Activated CD8-positive, alpha-beta memory T cell treated with anti-CD3 and anti-CD28 coated beads for 4 hours (primary cell): Measurements from ENCODE around the gene HNF4A.

Experiments
- DNase-seq, 2 donors: peaks; one replicate each; pipeline ENCODE4 v3.0.0-alpha.2; 2020; ENCODE audit warnings: low read depth in 2 of 2

HNF4A gene

DNA sequence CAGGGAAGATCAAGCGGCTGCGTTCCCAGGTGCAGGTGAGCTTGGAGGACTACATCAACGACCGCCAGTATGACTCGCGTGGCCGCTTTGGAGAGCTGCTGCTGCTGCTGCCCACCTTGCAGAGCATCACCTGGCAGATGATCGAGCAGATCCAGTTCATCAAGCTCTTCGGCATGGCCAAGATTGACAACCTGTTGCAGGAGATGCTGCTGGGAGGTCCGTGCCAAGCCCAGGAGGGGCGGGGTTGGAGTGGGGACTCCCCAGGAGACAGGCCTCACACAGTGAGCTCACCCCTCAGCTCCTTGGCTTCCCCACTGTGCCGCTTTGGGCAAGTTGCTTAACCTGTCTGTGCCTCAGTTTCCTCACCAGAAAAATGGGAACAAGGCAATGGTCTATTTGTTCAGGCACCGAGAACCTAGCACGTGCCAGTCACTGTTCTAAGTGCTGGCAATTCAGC, 68.6 kb downstream of the HNF4A start:
- no peak for DNase-seq

DNA sequence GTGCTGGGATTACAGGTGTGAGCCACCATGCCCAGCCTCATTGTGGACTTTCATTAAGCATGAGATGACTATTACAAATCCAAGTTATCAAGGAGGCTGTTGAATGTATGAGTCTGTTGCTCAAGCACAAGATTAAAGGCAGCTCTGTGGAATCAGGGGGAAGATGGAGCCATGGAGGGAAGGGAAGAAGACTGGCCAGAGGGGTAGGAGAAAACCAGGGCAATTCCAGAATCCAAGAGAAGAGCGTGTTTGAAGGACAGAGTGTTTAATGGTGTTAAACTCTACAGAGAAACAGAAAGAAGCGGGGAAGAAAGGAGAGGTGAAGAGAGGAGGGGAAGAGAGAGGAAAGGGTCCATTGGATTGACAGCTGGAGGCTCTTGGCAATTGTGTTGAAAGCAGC, 70.4 kb downstream of the HNF4A start:
- no peak for DNase-seq

DNA sequence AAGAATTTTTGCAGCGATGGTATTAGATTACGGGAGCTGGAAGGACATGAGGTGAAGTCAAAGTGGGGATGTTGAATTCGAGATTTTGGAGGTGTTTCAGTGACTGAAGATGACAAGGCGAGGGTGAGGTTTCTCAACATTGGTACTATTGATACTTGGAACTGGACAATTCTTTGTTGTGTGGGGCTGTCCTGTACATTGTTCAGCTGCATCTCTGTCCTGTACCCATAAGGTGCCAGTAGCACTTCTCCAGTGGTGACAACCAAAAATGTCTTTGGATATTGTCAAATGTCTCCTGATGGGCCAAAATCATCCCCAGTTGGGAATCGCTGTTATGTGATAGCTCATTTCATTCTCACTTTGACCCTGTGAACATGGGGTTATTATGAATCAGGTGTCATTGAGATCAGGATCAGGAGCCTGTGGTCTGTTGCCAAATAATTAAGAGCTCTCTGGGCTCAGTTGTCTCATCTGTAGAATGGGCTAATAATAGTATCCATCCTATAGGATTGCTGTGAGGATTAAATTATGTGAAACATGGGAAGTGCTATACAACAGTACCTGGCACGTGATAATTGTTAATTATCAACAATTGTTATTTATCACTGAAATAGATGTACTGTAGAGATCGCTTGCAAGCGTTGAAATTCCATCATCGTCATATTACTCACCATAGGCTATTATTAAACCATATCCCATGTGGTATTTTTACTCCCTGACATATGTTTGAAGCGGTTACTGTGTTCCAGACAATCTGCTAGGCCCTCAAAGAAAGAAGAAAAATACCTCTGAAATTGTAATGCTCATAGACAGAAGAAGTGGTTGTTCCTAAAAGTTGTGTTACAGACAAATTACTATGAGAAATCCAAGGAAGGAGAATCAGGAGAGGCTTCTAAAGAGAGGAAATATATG, 71.6 kb downstream of the HNF4A start:
- no peak for DNase-seq

DNA sequence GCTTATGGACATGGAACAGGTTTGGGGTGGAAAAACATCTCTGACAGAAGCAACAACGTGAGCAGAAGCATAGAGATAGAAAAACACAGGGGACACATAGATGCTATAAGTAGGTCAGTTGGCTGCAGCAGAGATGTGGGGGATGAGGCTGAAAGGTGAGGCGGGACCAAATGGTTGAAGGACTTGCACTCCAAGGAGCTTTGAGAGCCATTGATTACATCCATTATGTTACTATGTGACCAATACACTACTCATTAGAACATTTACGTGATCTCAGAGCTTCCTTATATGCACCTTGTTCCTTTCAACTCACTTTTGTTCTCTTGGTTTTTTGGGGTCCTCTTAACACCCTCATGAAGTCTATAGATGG, 72.3 kb downstream of the HNF4A start:
- no peak for DNase-seq

DNA sequence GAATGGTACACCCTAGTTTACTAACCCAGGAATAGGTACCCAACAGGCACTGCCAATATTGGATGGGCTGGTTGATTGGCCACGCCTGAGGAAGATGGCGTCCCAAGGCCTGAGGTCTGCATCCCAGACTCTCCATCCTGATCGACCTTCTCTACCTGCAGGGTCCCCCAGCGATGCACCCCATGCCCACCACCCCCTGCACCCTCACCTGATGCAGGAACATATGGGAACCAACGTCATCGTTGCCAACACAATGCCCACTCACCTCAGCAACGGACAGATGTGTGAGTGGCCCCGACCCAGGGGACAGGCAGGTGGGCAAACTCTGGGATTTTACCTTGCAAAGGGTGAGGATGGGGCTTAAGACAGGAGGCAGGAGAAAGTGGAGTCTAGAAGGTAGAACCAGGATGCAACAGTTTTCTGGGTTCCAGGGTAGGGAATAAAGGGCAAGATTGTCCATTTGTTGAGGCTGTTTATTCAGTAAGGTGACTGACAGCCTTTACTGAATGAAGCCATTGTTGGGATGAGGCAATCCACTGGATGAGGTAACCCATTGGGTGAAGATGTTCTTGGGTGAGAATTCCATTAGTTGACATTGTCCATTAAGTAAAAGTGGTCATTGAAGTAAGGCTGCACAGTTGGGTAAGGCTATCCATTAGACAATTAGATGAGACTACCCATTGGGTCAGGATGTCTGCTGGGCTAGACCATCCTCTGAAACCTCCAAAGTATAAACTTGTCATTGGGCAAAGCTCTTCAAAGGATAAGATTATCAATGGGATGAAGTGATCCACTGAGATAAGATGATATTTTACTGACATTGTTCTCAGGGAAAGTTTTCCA, 72.9 kb downstream of the HNF4A start:
- no peak for DNase-seq

DNA sequence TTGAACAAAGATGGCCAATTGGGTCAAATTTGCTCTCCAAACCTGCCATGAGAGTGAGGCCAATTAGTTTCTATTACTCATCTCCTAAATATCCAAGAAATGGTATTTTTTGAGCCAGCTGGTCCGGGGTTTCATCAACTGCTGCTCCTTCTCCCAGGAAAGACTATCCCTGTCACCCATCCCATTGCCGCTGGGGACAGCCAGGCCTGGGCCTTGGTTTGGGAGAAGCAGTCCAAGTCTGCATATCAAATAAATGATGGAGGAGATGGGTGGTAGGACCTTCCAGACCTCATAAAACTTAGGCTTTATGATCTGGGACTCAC, 73.5 kb downstream of the HNF4A start:
- no peak for DNase-seq

DNA sequence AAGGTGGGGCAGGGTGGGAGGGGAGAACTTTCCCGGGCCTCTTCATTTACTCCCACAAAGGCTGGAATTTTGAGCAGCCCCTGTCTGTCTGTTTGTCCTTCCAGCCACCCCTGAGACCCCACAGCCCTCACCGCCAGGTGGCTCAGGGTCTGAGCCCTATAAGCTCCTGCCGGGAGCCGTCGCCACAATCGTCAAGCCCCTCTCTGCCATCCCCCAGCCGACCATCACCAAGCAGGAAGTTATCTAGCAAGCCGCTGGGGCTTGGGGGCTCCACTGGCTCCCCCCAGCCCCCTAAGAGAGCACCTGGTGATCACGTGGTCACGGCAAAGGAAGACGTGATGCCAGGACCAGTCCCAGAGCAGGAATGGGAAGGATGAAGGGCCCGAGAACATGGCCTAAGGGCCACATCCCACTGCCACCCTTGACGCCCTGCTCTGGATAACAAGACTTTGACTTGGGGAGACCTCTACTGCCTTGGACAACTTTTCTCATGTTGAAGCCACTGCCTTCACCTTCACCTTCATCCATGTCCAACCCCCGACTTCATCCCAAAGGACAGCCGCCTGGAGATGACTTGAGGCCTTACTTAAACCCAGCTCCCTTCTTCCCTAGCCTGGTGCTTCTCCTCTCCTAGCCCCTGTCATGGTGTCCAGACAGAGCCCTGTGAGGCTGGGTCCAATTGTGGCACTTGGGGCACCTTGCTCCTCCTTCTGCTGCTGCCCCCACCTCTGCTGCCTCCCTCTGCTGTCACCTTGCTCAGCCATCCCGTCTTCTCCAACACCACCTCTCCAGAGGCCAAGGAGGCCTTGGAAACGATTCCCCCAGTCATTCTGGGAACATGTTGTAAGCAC, 74.1 kb downstream of the HNF4A start:
- DNase-seq, result no peak

DNA sequence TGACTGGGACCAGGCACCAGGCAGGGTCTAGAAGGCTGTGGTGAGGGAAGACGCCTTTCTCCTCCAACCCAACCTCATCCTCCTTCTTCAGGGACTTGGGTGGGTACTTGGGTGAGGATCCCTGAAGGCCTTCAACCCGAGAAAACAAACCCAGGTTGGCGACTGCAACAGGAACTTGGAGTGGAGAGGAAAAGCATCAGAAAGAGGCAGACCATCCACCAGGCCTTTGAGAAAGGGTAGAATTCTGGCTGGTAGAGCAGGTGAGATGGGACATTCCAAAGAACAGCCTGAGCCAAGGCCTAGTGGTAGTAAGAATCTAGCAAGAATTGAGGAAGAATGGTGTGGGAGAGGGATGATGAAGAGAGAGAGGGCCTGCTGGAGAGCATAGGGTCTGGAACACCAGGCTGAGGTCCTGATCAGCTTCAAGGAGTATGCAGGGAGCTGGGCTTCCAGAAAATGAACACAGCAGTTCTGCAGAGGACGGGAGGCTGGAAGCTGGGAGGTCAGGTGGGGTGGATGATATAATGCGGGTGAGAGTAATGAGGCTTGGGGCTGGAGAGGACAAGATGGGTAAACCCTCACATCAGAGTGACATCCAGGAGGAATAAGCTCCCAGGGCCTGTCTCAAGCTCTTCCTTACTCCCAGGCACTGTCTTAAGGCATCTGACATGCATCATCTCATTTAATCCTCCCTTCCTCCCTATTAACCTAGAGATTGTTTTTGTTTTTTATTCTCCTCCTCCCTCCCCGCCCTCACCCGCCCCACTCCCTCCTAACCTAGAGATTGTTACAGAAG, 75.0 kb downstream of the HNF4A start:
- no peak for DNase-seq

DNA sequence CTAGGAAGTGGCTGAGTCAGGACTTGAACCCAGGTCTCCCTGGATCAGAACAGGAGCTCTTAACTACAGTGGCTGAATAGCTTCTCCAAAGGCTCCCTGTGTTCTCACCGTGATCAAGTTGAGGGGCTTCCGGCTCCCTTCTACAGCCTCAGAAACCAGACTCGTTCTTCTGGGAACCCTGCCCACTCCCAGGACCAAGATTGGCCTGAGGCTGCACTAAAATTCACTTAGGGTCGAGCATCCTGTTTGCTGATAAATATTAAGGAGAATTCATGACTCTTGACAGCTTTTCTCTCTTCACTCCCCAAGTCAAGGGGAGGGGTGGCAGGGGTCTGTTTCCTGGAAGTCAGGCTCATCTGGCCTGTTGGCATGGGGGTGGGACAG, 75.6 kb downstream of the HNF4A start:
- no peak for DNase-seq

DNA sequence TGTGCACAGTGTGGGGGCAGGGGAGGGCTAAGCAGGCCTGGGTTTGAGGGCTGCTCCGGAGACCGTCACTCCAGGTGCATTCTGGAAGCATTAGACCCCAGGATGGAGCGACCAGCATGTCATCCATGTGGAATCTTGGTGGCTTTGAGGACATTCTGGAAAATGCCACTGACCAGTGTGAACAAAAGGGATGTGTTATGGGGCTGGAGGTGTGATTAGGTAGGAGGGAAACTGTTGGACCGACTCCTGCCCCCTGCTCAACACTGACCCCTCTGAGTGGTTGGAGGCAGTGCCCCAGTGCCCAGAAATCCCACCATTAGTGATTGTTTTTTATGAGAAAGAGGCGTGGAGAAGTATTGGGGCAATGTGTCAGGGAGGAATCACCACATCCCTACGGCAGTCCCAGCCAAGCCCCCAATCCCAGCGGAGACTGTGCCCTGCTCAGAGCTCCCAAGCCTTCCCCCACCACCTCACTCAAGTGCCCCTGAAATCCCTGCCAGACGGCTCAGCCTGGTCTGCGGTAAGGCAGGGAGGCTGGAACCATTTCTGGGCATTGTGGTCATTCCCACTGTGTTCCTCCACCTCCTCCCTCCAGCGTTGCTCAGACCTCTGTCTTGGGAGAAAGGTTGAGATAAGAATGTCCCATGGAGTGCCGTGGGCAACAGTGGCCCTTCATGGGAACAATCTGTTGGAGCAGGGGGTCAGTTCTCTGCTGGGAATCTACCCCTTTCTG, 76.2 kb downstream of the HNF4A start:
- no peak for DNase-seq

DNA sequence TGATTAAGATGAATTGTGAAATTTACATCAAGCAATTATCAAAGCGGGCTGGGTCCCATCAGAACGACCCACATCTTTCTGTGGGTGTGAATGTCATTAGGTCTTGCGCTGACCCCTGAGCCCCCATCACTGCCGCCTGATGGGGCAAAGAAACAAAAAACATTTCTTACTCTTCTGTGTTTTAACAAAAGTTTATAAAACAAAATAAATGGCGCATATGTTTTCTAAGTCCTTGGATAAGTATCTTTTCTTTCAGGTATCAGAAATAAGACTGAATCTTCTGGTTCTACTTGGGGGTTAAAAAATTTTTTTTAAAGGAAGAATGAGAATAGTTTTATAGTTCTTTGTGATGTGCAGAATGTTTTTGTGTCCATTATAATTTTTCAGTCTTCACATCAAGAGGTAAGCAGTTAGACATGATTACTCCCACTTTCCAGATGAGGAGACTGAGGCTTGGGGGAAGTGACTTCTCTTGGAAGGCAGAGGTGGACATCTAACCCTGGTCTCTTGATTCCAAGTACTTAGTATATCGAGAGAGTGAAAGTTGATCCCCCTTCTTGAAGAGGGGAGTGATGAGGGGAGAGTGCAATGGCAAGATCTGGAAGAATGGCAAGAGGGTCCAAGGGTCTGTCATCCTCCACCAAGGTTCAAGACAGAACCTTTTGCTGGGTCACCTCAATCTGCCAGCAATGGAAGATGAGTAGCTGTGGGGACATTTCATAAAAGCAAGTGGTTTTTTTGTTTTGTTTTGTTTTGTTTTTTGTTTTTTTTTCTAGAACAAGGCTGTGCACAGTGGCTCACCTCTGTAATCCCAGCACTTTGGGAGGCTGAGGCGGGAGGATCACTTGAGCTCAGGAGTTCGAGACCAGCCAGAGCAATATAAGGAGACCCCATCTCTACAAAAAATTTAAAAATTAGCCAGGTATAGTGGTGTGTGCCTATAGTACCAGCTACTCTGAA, 77.4 kb downstream of the HNF4A start:
- DNase-seq, result no peak

DNA sequence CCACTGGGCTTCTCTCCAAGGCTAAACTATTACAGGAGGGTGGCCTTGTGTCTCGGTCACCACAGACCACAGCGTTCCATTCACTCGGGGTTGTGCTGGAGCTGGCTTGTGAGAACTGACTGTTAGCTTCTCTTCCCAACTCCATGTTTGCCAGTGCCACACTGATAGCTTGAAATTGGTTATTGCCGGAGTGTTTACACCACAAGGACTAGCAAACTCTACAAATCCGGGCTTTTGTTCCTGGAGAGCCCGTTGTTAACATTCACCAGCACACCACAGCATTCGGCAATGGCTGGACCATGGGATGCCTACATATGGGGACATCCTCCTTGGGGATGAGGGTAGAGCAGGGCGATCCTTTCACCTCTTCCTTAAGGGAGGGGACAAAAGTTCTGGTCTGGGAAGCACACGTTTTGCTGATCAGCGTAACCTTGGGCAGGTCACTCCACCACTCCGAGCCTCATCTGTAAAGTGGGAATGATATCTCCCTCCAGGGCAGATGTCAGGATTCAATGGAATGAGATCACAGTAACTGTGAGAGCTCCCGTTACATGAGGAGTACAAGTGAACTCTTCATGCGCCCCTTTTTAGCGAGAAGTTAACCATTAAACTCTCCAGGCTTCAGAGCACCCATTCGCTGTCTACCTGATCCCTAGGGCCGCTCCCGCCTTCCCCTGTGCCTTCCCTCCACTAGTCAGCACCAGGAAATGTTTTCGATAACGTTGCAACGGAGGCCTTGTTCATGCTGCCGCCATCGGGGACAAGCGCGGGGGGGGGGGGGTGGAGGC, 78.4 kb downstream of the HNF4A start:
- no peak for DNase-seq

DNA sequence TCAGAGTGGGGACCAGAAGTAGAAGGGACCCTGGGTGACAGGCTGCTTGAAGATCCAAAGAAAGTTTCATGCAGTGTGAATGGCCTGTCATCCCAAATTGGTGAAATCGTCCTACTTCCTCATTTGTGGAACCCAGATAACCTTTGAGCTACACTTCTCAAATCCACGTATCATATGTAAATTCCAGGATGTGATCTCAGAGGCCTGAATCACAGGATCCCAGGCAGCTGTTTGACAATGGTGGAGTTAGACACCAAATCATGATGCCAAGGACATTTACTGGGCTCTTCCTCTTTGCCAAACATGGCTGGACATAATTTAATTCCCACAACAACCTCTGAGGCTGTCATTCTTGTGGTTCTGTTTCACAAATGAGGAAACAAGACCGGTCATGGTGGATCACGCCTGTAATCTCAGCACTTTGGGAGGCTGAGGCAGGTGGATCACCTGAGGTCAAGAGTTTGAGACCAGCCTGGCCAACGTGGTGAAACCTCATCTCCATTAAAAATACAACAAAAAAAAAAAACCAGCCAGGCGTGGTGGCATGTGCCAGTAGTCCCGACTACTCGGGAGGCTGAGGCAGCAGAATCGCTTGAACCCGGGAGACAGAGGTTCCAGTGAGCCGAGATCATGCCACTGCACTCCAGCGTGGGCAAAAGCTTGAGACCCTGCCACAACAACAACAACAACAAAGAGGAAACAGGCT, 80.3 kb downstream of the HNF4A start:
- no peak for DNase-seq

DNA sequence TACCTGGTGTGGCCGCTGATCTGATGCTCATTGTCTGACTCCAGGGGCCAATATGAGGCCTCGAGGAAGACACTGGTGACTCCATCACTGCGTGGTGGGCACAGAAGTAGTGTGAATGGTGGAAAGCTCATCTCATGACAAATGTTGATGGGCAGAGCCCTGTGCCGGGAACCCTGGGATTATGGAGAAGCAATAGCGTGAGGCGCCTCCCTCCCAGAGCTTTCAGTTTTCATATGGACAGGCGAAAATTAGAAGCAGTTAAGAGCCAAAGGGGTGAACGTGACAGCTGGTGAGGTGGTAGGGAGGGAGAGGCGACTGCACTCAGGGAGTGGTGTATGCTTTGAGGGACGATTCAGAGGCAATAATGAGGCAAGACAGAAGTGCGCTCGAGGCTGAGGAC, 80.9 kb downstream of the HNF4A start:
- no peak for DNase-seq

DNA sequence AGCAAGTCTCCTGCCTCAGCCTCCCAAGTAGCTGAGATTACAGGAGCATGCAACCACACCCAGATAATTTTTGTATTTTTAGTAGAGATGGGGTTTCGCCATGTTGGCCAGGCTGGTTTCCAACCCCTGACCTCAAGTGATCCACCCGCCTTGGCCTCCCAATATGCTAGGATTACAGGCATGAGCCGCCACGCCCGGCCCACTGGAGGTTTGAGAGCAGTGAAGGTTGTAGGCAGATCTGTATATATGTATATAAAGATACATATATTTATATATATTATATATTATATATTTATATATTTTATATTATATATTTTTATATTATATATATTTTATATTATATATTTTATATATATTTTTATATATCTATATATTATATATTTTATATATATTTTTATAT, 82.0 kb downstream of the HNF4A start:
- DNase-seq, result no peak

DNA sequence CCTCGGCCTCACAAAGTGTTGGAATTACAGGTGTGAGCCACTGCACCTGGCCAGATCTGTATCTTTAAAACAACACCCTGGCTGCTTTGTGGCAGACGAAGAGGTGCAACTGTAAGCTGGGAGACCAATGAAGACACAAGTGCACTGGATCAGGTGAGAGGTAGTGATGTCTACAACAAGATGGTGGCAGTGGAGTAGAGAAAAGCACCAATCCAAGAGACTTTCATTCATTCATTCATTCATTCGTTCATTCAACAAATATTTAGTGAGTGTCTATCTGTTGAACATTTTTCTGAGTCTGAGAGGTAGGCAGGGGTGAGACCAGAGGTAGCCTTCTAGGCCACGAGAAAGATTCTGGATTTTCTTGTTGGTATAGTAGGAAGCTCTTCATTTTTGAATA, 83.3 kb downstream of the HNF4A start:
- no peak for DNase-seq

DNA sequence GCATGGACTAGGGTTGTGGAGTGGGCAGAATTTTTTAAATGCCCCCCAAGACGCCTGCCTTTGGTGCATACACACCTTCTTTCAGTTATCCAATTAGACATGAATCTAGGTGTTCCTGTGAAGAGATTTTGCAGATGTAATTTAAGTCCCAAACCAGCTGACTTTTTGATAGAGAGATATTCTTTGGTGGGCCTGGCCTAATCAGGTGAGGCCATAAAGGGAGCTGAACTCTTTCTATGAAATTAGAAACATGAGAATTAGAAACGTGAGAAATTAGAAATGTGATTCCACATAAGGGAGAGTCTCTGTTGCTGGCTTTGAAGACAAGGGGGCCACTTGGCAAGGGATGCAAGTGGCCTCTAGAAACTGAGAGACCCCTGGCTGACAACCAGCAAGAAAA, 83.8 kb downstream of the HNF4A start:
- no peak for DNase-seq
